Thoracic aorta (tissue), 2 donors: ENCODE results near the gene CALN1. TPM values are rescaled to one million over a fixed set of nuclear protein-coding genes. Genes with fewer than 3 reads are reported as not detected.

Source experiments
- ATAC-seq: fragments of 150-250 bp; one replicate; pipeline ENCODE4 v1.8.0; 2017; ENCODE audit warnings: low read depth; ENCODE audit not compliant: insufficient number of reproducible peaks, low FRiP score
- DNase-seq: peaks from one replicate; pipeline ENCODE4 v3.0.0-alpha.2; 2020; ENCODE audit warnings: low spot score
- H3K27ac ChIP-seq, 2 donors: fragments of 200-600 bp; sonication (generic); 1 replicate in 1 of 2; 2 replicates in 1 of 2; pipeline ENCODE4 v1.5.1; 2016; ENCODE audit warnings: mild to moderate bottlenecking in 2 of 2, moderate library complexity in 2 of 2
- H3K27me3 ChIP-seq: fragments of 200-600 bp; sonication (generic); replicated peaks from 2 replicates; pipeline ENCODE4 v1.6.0; 2016; ENCODE audit warnings: mild to moderate bottlenecking; ENCODE audit not compliant: insufficient read depth
- H3K36me3 ChIP-seq: fragments of 200-600 bp; sonication (generic); one replicate; pipeline ENCODE4 v1.5.1; 2016
- H3K4me1 ChIP-seq, 2 donors: fragments of 200-600 bp; sonication (generic); 1 replicate in 1 of 2; 2 replicates in 1 of 2; pipeline versions ENCODE4 v1.5.1 to v1.6.0; 2016; ENCODE audit warnings: low read depth in 2 of 2, mild to moderate bottlenecking in 1 of 2; ENCODE audit not compliant: control insufficient read depth in 1 of 2
- H3K4me3 ChIP-seq: fragments of 200-600 bp; sonication (generic); 2 replicates; pipeline ENCODE4 v1.5.1; 2016; ENCODE audit warnings: mild to moderate bottlenecking
- H3K9me3 ChIP-seq: fragments of 200-600 bp; sonication (generic); 2 replicates; pipeline ENCODE4 v1.5.1; 2016
- CTCF ChIP-seq: fragments of 200-600 bp; sonication (generic); IDR thresholded peaks from one replicate; pipeline ENCODE4 v1.5.1; 2019; ENCODE audit warnings: antibody characterized with exemption
- total RNA-seq, 2 donors: library from RNA; depleted of rRNA; stranded (reverse); fragments of >200 nt; gene quantifications; one replicate each; pipeline versions ENCODE4 v1.1.0 to v1.2.3, GENCODE V29; 2016

The CALN1 gene
- total RNA-seq, 2 donors from 2014 or later, result not detected

- H3K4me3 ChIP-seq, result no peak overlapping the region
- no peak for DNase-seq
- ATAC-seq, result no peak
- H3K27me3 ChIP-seq, result no peaks in the 10 kb centered on the region
- H3K27ac ChIP-seq, result no peak overlapping the region
- H3K36me3 ChIP-seq, result no peaks in the 10 kb centered on the region
- no peaks in the 10 kb centered on the region for H3K9me3 ChIP-seq
- no peaks in the 10 kb centered on the region for H3K4me1 ChIP-seq
- no peak for TF ChIP-seq CTCF
Observed at GRCh38 chr7:71962636-71963035, 449.5 kb downstream of the CALN1 start.

GRCh38 chr7:71961283-71961682 is 450.9 kb downstream of the CALN1 start:
- DNase-seq (no peak), ATAC-seq (no peak)
- TF ChIP-seq CTCF, result no peak
- Histone ChIP-seq H3K4me1 (no peaks in the 10 kb centered on the region), H3K9me3 (no peaks in the 10 kb centered on the region), H3K27me3 (no peaks in the 10 kb centered on the region), H3K36me3 (no peaks in the 10 kb centered on the region), H3K27ac (no peak overlapping the region), H3K4me3 (no peak overlapping the region)

- Histone ChIP-seq H3K27ac (no peak overlapping the region), H3K9me3 (no peaks in the 10 kb centered on the region), H3K36me3 (no peaks in the 10 kb centered on the region), H3K4me3 (no peak overlapping the region), H3K27me3 (no peaks in the 10 kb centered on the region), H3K4me1 (no peaks in the 10 kb centered on the region)
- DNase-seq (no peak), ATAC-seq (no peak)
- TF ChIP-seq CTCF, result no peak
Observed at GRCh38 chr7:71942115-71942514, 470.0 kb downstream of the CALN1 start.

- H3K27ac ChIP-seq, result no peak overlapping the region
- TF ChIP-seq CTCF, result no peak
- H3K36me3 ChIP-seq, result no peaks in the 10 kb centered on the region
- no peaks in the 10 kb centered on the region for H3K4me1 ChIP-seq
- H3K27me3 ChIP-seq, result no peaks in the 10 kb centered on the region
- ATAC-seq (no peak), DNase-seq (no peak)
- no peaks in the 10 kb centered on the region for H3K9me3 ChIP-seq
- H3K4me3 ChIP-seq, result no peak overlapping the region
Observed at GRCh38 chr7:71937840-71938371, 474.2 kb downstream of the CALN1 start.

- H3K4me3 ChIP-seq, result no peak overlapping the region
- ATAC-seq (no peak), DNase-seq (no peak)
- H3K4me1 ChIP-seq, result no peaks in the 10 kb centered on the region
- no peaks in the 10 kb centered on the region for H3K27me3 ChIP-seq
- H3K36me3 ChIP-seq, result no peaks in the 10 kb centered on the region
- H3K9me3 ChIP-seq, result no peaks in the 10 kb centered on the region
- TF ChIP-seq CTCF, result no peak
- no peak overlapping the region for H3K27ac ChIP-seq
Observed at GRCh38 chr7:71935674-71936073, 476.5 kb downstream of the CALN1 start.
